Stomach (tissue), 9 donors: ENCODE measurements around the gene FES. TPM values are rescaled to one million over a fixed set of nuclear protein-coding genes. Genes with fewer than 3 reads are reported as not detected.

ENCODE experiments used
- DNase-seq, 2 donors: peaks; one replicate each; pipeline versions ENCODE4 v3.0.0 to v3.0.0-alpha.2; 2013 to 2019
- H3K27ac ChIP-seq, 5 donors: fragments of 200-600 bp in 4 of 5; sonication (generic) in 4 of 5; one replicate each; pipeline ENCODE4 v1.5.1; 2013 to 2019; ENCODE audit warnings: mild to moderate bottlenecking in 1 of 5, moderate library complexity in 1 of 5
- H3K27me3 ChIP-seq, 3 donors: fragments of 200-600 bp; sonication (generic); one replicate each; pipeline ENCODE4 v1.5.1; 2017 to 2019; ENCODE audit warnings: mixed run types in 1 of 3
- H3K36me3 ChIP-seq, 4 donors: fragments of 200-600 bp; sonication (generic); 1 replicate in 3 of 4; 2 replicates in 1 of 4; pipeline ENCODE4 v1.5.1; 2016 to 2019
- H3K4me1 ChIP-seq, 4 donors: fragments of 200-600 bp; sonication (generic); one replicate each; pipeline ENCODE4 v1.5.1; 2016 to 2019
- H3K4me3 ChIP-seq, 4 donors: fragments of 200-600 bp; sonication (generic) in 3 of 4; one replicate each; pipeline ENCODE4 v1.5.1; 2016 to 2019; ENCODE audit warnings: mild to moderate bottlenecking in 1 of 4
- H3K9me3 ChIP-seq, 4 donors: fragments of 200-600 bp; sonication (generic); one replicate each; pipeline ENCODE4 v1.5.1; 2016 to 2019
- EP300 ChIP-seq: sonication (generic); formaldehyde crosslinking; IDR thresholded peaks from one replicate; pipeline ENCODE4 v1.6.1; 2017; ENCODE audit warnings: antibody characterized with exemption
- POLR2A ChIP-seq, 4 donors: fragments of 450-650 bp; IDR thresholded peaks; one replicate each; pipeline ENCODE4 v1.6.1; 2016; ENCODE audit warnings: antibody characterized with exemption in 4 of 4, control low read depth in 2 of 4, mild to moderate bottlenecking in 1 of 4, moderate library complexity in 1 of 4
- POLR2AphosphoS5 ChIP-seq, 3 donors: sonication (generic); formaldehyde crosslinking; IDR thresholded peaks; one replicate each; pipeline ENCODE4 v1.6.1; 2016; ENCODE audit warnings: antibody characterized with exemption in 3 of 3
- WGBS, 5 donors: extraction: QIAGEN DNeasy Blood & Tissue Kit in 3 of 5; methylation state at CpG; one replicate each; pipeline versions ENCODE4 v1.1.5 to v1.1.7; 2013 to 2018; 5-methylcytosine and 5-hydroxymethylcytosine counted together
- intact Hi-C: fragments of 100-400 bp; cut with DNase I; formaldehyde crosslinking; loops from one replicate; pipeline ENCODE4 v1.15.1; 2023; ENCODE audit warnings: low total_unique reads
- polyA plus RNA-seq, 3 donors: library from polyadenylated mRNA; stranded (reverse); fragments of 200-250 nt; gene quantifications; one replicate each; pipeline ENCODE4 v1.2.3, GENCODE V29; 2013
- total RNA-seq, 5 donors: library from RNA; depleted of rRNA; stranded (reverse); fragments of >200 nt; gene quantifications; one replicate each; pipeline versions ENCODE4 v1.1.0 to v1.2.3, GENCODE V29; 2014 to 2016
- TF ChIP-seq, protein P1 (sequence below), 7 experiments: fragments of 450-650 bp in 4 of 7; fragments of 200-600 bp in 3 of 7; sonication (generic) in 3 of 7; IDR thresholded peaks; one replicate each; pipeline ENCODE4 v1.5.1; 2016 to 2019; ENCODE audit warnings: antibody characterized with exemption in 7 of 7, control low read depth in 2 of 7, mild to moderate bottlenecking in 1 of 7
- donor health status: healthy with polysubstance abuse.
- donor health status: Bipolar disorder and iron deficiency.
- donor health status: healthy.

FES gene
- total and polyA plus RNA-seq, 8 donors, result 8.0 to 49.1 (median 19.2) TPM

DNA sequence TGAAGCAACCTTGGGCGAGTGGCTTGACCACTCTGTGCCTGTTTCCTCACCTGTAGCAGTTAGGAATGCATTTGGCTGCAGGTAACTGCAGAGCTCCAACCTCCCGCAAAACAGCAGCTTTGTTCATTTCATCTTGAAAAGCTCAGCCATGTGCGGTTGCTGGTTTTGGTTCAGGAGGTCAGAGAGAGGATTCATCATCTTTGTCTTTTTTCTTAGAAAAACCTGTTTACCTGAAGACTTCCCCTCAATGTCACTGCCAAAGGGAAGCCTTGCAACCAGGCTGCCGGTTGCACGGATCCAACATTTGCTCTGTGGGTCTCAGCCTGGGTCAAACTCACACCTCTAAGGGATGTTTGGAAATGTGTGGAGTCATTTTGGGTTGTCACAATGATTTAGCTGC lies 32.4 kb upstream of the FES start:
- intact Hi-C loops, result no loop called here
- H3K36me3 ChIP-seq, result no peaks in the 10 kb centered on the region
- no peaks in the 10 kb centered on the region for H3K9me3 ChIP-seq
- no peak for DNase-seq
- H3K4me3 ChIP-seq, result no peak overlapping the region
- no peak overlapping the region for H3K27ac ChIP-seq
- TF ChIP-seq POLR2AphosphoS5 (IDR thresholded peaks at IDR 0.05) (no peak), POLR2A (IDR thresholded peaks at IDR 0.05) (no peak), EP300 (no peak)
- TF ChIP-seq, protein P1, sequence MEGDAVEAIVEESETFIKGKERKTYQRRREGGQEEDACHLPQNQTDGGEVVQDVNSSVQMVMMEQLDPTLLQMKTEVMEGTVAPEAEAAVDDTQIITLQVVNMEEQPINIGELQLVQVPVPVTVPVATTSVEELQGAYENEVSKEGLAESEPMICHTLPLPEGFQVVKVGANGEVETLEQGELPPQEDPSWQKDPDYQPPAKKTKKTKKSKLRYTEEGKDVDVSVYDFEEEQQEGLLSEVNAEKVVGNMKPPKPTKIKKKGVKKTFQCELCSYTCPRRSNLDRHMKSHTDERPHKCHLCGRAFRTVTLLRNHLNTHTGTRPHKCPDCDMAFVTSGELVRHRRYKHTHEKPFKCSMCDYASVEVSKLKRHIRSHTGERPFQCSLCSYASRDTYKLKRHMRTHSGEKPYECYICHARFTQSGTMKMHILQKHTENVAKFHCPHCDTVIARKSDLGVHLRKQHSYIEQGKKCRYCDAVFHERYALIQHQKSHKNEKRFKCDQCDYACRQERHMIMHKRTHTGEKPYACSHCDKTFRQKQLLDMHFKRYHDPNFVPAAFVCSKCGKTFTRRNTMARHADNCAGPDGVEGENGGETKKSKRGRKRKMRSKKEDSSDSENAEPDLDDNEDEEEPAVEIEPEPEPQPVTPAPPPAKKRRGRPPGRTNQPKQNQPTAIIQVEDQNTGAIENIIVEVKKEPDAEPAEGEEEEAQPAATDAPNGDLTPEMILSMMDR (IDR thresholded peaks at IDR 0.05), result no peak
- H3K27me3 ChIP-seq, result no peaks in the 10 kb centered on the region
- WGBS, 5 donors, result 64 to 89% (median 88%) methylated on average over 5 of the region's 5 CpGs
- peaks cover 0 to 13% (median 0%) of the 10 kb centered on the region in 4 donors for H3K4me1 ChIP-seq

DNA sequence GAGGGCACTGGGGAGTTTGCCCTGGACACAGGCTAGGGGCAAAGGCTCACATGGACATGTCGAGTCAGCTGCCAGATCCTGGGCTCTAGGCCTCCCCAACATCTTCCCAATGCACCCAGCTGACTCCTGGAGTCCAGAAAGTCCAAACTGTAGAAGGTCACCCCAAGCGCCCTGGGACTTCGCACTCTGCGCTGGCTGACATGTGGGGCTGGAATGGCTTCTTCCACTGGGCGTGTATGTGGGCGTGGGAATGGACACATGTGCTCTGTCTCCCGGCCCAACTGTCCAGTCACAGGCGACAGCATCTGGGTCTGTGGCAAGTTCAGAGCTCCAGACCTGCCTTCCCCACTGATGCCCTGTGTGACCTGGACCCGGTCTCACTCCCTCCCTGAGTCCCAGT lies 29.2 kb upstream of the FES start:
- Histone ChIP-seq H3K27me3 (no peaks in the 10 kb centered on the region), H3K4me1 (peaks cover 0 to 32% (median 0%) of the 10 kb centered on the region in 4 donors), H3K36me3 (no peaks in the 10 kb centered on the region), H3K4me3 (no peak overlapping the region), H3K9me3 (no peaks in the 10 kb centered on the region), H3K27ac (no peak overlapping the region)
- TF ChIP-seq EP300, result no peak
- TF ChIP-seq POLR2AphosphoS5 (IDR thresholded peaks at IDR 0.05), result no peak
- no peak for TF ChIP-seq POLR2A (IDR thresholded peaks at IDR 0.05)
- TF ChIP-seq, protein P1 (IDR thresholded peaks at IDR 0.05), result no peak
- 80 to 88% (median 83%) methylated on average over 4 to 9 of the region's 9 CpGs for WGBS, 5 donors
- intact Hi-C loops, result no loop called here
- DNase-seq, result no peak

- H3K27me3 ChIP-seq, result no peaks in the 10 kb centered on the region
- intact Hi-C loops, result no loop called here
- no peaks in the 10 kb centered on the region for H3K9me3 ChIP-seq
- H3K36me3 ChIP-seq, result no peaks in the 10 kb centered on the region
- H3K4me1 ChIP-seq, result peaks cover 0 to 38% (median 0%) of the 10 kb centered on the region in 4 donors
- TF ChIP-seq POLR2AphosphoS5 (IDR thresholded peaks at IDR 0.05) (no peak), EP300 (no peak), POLR2A (IDR thresholded peaks at IDR 0.05) (no peak)
- TF ChIP-seq, protein P1 (IDR thresholded peaks at IDR 0.05), result no peak
- H3K4me3 ChIP-seq, result no peak overlapping the region
- 52 to 69% (median 63%) methylated on average over 8 of the region's 8 CpGs for WGBS, 5 donors
- peak in 1 of 2 donors; percentile 65 for DNase-seq
- peak overlapping the region in 1 of 5 donors; percentile 53 for H3K27ac ChIP-seq
Observed at GRCh38 chr15:90857337-90857736, 27.0 kb upstream of the FES start.

- no peak for TF ChIP-seq EP300
- no peak for DNase-seq
- intact Hi-C loops, result no loop called here
- H3K27me3 ChIP-seq, result no peaks in the 10 kb centered on the region
- no peaks in the 10 kb centered on the region for H3K9me3 ChIP-seq
- no peak overlapping the region for H3K27ac ChIP-seq
- peaks cover 0 to 33% (median 0%) of the 10 kb centered on the region in 4 donors for H3K4me1 ChIP-seq
- H3K4me3 ChIP-seq, result no peak overlapping the region
- H3K36me3 ChIP-seq, result no peaks in the 10 kb centered on the region
- 91 to 93% (median 92%) methylated on average over 8 of the region's 8 CpGs for WGBS, 5 donors
Observed at GRCh38 chr15:90857883-90858443, 26.3 kb upstream of the FES start.
